Gastroesophageal sphincter (tissue), 3 donors: ENCODE data around the gene NID2.

Experiments
- EP300 ChIP-seq: sonication (generic); formaldehyde crosslinking; IDR thresholded peaks from one replicate; pipeline ENCODE4 v1.6.1; 2017; ENCODE audit warnings: antibody characterized with exemption, mild to moderate bottlenecking
- POLR2A ChIP-seq, 2 donors: fragments of 450-650 bp; IDR thresholded peaks; one replicate each; pipeline ENCODE4 v1.6.1; 2017; ENCODE audit warnings: antibody characterized with exemption in 2 of 2, mild to moderate bottlenecking in 2 of 2, moderate library complexity in 1 of 2
- POLR2AphosphoS5 ChIP-seq: sonication (generic); formaldehyde crosslinking; IDR thresholded peaks from one replicate; pipeline ENCODE4 v1.6.1; 2017; ENCODE audit warnings: antibody characterized with exemption
- TF ChIP-seq, protein P1 (sequence below), 4 experiments: fragments of 200-600 bp in 2 of 4; fragments of 450-650 bp in 2 of 4; sonication (generic) in 1 of 4; IDR thresholded peaks; one replicate each; pipeline ENCODE4 v1.5.1; 2017 to 2019; ENCODE audit warnings: antibody characterized with exemption in 4 of 4, mild to moderate bottlenecking in 2 of 4, moderate library complexity in 2 of 4

DNA sequence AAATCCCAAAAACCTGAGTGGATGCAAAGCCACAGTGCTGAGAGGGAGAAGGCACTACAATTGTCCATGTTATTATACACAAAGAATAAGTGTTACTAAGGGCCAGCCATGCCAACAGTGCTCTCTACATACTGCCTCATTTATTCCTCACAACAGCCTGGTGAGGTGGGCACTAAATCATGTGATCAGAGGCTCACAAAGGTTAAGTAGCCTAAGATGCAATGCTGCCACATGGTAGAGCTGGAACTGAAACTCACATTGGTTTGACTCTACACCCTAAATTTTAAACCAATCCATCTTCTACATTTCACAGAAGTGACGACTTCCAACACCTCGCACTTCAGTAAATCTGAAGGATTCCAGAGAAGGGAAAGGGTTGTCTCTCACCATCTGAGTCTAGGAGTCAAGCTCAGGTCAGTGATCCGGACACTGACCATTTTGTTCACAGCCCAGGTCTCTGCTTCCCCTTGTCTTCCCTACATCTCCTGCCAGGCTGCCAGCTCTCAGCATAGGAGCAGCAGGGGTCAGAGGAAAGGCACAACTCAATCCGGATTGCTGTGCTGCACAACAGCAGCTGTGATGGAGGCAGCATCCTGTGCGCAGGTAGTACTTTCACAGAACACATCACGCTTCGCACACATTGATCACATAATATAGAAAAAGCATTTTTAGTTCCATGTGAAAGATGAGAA is 29.6 kb downstream of the NID2 start:
- TF ChIP-seq POLR2A (IDR thresholded peaks at IDR 0.05) (no peak), POLR2AphosphoS5 (no peak), EP300 (no peak)
- TF ChIP-seq, protein P1, sequence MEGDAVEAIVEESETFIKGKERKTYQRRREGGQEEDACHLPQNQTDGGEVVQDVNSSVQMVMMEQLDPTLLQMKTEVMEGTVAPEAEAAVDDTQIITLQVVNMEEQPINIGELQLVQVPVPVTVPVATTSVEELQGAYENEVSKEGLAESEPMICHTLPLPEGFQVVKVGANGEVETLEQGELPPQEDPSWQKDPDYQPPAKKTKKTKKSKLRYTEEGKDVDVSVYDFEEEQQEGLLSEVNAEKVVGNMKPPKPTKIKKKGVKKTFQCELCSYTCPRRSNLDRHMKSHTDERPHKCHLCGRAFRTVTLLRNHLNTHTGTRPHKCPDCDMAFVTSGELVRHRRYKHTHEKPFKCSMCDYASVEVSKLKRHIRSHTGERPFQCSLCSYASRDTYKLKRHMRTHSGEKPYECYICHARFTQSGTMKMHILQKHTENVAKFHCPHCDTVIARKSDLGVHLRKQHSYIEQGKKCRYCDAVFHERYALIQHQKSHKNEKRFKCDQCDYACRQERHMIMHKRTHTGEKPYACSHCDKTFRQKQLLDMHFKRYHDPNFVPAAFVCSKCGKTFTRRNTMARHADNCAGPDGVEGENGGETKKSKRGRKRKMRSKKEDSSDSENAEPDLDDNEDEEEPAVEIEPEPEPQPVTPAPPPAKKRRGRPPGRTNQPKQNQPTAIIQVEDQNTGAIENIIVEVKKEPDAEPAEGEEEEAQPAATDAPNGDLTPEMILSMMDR (IDR thresholded peaks at IDR 0.05): no peak
